ENCODE measurements around the gene DEXI. TPM values are rescaled to one million over a fixed set of nuclear protein-coding genes. Genes with fewer than 3 reads are reported as not detected.

DEXI gene
- total and polyA plus RNA-seq, 8 donors, result 16.5 to 97.9 (median 30.6) TPM

DNA sequence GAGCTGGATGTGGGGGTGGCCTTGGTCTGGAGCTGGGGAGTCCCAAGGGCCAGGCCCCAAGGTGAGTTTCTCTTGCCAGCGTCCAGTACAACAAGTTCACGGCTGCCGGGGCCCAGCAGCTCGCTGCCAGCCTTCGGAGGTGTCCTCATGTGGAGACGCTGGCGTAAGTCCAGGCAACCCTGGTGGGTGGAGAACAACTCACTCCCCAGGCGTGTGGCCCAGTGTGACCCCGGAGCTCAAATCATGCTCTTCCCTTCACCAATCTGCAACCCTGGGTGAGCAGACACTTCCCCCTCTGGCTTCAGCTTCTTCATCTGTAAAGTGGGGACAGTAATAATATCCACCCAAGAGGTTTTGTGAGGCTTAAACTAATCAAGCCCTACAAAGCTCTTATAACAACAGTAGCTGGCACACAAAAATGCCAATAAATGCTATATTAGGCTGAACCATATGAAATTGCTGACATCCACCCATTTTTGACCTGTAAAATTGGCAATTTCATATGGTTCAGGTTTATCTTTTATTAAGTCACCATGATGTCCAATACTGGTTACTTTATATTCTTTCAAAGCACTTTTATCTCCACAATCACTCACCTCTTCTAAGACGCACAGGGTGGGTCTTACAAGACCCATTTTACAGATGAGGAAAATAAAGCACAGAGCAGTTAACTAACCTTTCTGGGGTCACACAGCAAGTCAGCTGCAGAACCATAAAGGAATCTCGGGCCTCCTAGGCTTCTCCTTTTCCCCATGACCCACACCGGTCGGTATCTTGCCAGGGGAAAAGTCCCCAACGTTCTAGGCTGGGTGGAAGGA lies 19.7 kb downstream of the DEXI start:
- no peak for DNase-seq
- peaks cover 7 to 59% (median 32%) of the 10 kb centered on the region in 4 donors for H3K4me1 ChIP-seq
- WGBS, 5 donors, result 55 to 79% (median 64%) methylated on average over 12 to 14 of the region's 14 CpGs
- no peaks in the 10 kb centered on the region for H3K27me3 ChIP-seq
- intact Hi-C loops (cut with DNase I; ENCODE audit: low total_unique reads), result no loop called here
- no peak for TF ChIP-seq POLR2AphosphoS5 (IDR thresholded peaks at IDR 0.05)
- no peak for TF ChIP-seq POLR2A (IDR thresholded peaks at IDR 0.05)
- TF ChIP-seq, protein P1, sequence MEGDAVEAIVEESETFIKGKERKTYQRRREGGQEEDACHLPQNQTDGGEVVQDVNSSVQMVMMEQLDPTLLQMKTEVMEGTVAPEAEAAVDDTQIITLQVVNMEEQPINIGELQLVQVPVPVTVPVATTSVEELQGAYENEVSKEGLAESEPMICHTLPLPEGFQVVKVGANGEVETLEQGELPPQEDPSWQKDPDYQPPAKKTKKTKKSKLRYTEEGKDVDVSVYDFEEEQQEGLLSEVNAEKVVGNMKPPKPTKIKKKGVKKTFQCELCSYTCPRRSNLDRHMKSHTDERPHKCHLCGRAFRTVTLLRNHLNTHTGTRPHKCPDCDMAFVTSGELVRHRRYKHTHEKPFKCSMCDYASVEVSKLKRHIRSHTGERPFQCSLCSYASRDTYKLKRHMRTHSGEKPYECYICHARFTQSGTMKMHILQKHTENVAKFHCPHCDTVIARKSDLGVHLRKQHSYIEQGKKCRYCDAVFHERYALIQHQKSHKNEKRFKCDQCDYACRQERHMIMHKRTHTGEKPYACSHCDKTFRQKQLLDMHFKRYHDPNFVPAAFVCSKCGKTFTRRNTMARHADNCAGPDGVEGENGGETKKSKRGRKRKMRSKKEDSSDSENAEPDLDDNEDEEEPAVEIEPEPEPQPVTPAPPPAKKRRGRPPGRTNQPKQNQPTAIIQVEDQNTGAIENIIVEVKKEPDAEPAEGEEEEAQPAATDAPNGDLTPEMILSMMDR (IDR thresholded peaks at IDR 0.05), result no peak
- TF ChIP-seq EP300 (IDR thresholded peaks at IDR 0.05), result no peak
- peaks cover 26 to 100% (median 59%) of the 10 kb centered on the region in 4 donors for H3K36me3 ChIP-seq
- peak overlapping the region in 4 of 5 donors; percentile 27 to 72 (median 41) for H3K27ac ChIP-seq
- no peak overlapping the region for H3K4me3 ChIP-seq
- no peaks in the 10 kb centered on the region for H3K9me3 ChIP-seq

DNA sequence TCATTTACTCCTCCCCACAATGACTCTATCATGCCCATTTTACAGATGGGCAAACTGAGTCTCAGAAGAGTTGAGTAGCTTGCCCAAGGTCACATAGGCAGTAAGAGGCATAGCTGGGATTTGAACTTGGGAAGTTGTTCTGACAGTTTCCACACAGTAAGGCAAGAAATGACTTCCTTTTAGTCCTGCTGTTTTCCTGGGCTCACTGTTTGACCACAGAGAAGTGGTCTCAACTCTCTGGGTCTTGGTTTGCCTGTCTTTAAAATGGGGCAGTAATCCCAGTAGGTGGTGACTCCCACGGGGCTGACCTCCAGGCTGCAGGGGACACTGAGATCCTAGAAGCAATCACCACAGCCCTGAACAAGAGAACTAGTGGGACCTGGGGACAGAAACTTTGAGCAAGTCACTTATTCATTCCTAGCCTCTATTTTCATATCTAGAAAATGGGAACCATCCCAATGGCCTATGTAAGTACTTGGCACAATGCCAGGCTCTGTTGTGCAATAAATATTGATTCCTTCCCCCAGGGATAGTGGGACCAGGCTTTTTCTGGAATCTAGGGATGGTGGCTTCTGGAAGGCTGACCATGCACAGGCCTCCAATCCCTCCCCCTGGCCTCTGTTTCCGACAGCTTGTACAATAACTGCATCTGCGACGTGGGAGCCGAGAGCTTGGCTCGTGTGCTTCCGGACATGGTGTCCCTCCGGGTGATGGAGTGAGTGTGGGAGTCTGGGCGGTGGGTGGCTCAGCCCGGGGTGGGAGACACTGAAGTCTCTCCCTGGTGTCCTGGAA lies 20.5 kb downstream of the DEXI start:
- Histone ChIP-seq H3K27ac (peak overlapping the region in 4 of 5 donors; percentile 27 to 72 (median 41)), H3K4me3 (no peak overlapping the region), H3K36me3 (peaks cover 18 to 100% (median 51%) of the 10 kb centered on the region in 4 donors), H3K9me3 (no peaks in the 10 kb centered on the region), H3K27me3 (no peaks in the 10 kb centered on the region), H3K4me1 (peaks cover 7 to 62% (median 32%) of the 10 kb centered on the region in 4 donors)
- intact Hi-C loops (cut with DNase I; ENCODE audit: low total_unique reads), result no loop called here
- WGBS, 5 donors, result 53 to 92% (median 86%) methylated on average over 10 of the region's 10 CpGs
- TF ChIP-seq, protein P1 (IDR thresholded peaks at IDR 0.05), result no peak
- no peak for TF ChIP-seq POLR2A (IDR thresholded peaks at IDR 0.05)
- TF ChIP-seq EP300 (IDR thresholded peaks at IDR 0.05), result no peak
- TF ChIP-seq POLR2AphosphoS5 (IDR thresholded peaks at IDR 0.05), result peak in 1 of 3 donors; percentile 56
- no peak for DNase-seq

DNA sequence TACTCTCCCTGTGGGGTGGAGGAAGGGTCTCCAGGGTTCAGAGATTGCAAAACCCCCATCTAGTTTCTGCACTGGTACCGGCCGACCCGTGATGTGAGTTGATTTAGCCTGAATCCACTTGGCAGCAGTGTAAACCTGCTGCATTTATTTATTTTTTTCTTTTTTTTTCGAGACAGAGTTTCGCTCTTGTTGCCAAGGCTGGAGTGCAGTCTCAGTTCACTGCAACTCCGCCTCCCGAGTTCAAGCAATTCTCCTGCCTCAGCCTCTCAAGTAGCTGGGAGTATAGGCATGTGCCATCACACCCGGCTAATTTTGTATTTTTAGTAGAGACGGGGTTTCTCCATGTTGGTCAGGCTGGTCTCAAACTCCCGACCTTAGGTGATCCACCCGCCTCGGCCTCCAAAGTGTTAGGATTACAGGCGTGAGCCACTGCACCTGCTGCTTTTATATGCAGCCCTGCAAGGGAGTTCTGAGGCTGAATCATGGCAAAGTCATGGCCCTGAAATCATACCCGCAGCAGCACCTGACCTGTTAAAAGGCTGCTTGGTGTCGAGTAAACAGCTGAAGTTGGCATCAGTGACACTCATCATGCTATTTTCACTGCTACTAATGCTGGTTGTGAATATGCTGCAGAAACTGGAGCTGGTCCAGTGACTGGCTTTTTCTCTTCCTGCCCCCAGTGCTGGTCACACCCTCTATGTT lies 21.4 kb downstream of the DEXI start:
- Histone ChIP-seq H3K27ac (peak overlapping the region in 2 of 5 donors; percentile 32 to 50), H3K9me3 (no peaks in the 10 kb centered on the region), H3K27me3 (no peaks in the 10 kb centered on the region), H3K4me1 (peaks cover 7 to 62% (median 32%) of the 10 kb centered on the region in 4 donors), H3K36me3 (peaks cover 12 to 100% (median 45%) of the 10 kb centered on the region in 4 donors), H3K4me3 (no peak overlapping the region)
- TF ChIP-seq POLR2AphosphoS5 (IDR thresholded peaks at IDR 0.05) (no peak), POLR2A (IDR thresholded peaks at IDR 0.05) (no peak), EP300 (IDR thresholded peaks at IDR 0.05) (no peak)
- TF ChIP-seq, protein P1 (IDR thresholded peaks at IDR 0.05), result no peak
- intact Hi-C loops (cut with DNase I; ENCODE audit: low total_unique reads), result no loop called here
- 72 to 75% (median 74%) methylated on average over 15 of the region's 15 CpGs for WGBS, 5 donors
- no peak for DNase-seq

DNA sequence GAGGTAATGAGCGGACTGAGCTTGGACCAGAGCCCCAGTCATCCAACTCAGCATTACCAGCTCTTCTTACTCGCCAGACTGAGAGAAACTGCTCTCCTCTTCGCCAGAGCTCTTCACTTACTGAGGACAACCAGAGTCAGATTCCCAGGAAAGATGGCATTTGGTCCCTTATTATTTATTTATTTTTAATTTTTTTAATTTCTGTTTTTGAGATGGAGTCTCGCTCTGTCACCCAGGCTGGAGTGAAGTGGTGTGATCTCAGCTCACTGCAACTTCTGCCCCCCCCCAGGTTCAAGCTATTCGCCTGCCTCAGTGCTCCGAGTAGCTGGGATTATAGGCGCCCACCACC lies 23.3 kb downstream of the DEXI start:
- no peak for DNase-seq
- Histone ChIP-seq H3K27me3 (no peaks in the 10 kb centered on the region), H3K9me3 (no peaks in the 10 kb centered on the region), H3K4me3 (peak overlapping the region in 1 of 4 donors; percentile 25), H3K4me1 (peaks cover 7 to 54% (median 29%) of the 10 kb centered on the region in 4 donors), H3K27ac (no peak overlapping the region), H3K36me3 (peaks cover 0 to 100% (median 30%) of the 10 kb centered on the region in 4 donors)
- WGBS, 5 donors, result 56 to 59% (median 58%) methylated on average over 7 of the region's 7 CpGs
- TF ChIP-seq, protein P1 (IDR thresholded peaks at IDR 0.05), result peak in 1 of 7 experiments; percentile 3
- TF ChIP-seq POLR2A (IDR thresholded peaks at IDR 0.05), result no peak
- intact Hi-C loops (cut with DNase I; ENCODE audit: low total_unique reads), result no loop called here
